Fibroblast of skin of left biceps (primary cell): ENCODE results near the gene DIAPH1.
"Not testable (repeated sequence)": the region's sequence is repeated elsewhere in the genome, so short reads cannot be mapped to it uniquely, and the experiment has no call there.

Experiments used
- DNase-seq, 2 experiments: peaks; one replicate each; pipeline ENCODE4 v3.0.0-alpha.2; 2013; ENCODE audit warnings: low read depth in 2 of 2

The DIAPH1 gene

DNA sequence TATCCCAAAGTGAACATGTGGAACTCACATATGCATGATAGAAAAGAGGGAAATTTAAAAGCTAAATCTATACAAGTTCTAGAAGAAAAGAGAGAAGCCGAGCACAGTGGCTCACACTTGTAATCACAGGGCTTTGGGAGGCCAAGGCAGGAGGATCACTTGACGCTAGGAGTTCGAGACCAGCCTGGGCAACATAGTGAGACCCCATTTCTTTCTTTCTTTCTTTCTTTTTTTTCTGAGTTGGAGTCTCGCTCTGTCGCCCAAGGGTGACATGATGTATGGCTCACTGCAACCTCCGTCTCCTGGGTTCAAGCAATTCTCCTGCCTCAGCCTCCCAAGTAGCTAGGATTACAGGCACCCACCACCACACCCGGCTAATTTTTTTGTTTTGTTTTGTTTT lies 8.9 kb downstream of the DIAPH1 start:
- not testable (repeated sequence) for DNase-seq

DNA sequence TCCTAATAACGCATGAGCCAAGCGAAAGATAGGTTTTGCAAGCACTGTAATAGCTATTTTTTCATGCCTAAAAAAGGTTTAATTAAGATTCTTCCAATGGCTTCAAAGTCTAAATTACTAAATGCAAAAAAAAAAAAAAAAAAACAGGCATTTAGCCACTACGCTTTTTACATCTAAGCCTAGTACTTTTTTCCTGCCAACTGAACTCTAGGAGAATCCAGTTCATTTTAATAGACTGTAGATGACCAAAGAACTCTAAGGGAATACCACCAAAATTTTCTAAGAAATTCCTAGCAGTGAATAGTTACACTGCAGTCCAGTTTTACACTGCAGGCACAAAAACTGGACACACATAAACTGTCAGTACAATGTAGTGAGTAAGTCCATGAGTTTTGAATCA lies 9.8 kb downstream of the DIAPH1 start:
- no peak for DNase-seq

DNA sequence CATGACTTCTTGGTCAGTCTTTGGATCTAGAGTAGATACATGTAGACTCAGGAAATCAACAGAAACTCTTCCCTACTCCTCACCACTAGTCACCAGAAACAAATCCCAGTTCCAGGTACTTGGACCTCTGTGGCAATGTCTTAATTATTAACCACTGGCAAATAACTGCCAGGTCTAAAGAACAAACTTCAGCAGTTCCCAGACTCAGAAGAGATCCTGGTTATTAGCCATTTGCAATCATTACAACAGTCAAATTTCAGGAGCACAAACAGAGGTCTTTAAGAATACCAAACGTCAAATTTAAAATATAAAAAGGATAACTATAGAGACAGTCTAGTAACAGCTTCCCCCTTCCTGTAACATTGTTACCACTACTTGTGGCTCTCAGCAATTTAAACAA lies 10.2 kb downstream of the DIAPH1 start:
- DNase-seq = no peak

DNA sequence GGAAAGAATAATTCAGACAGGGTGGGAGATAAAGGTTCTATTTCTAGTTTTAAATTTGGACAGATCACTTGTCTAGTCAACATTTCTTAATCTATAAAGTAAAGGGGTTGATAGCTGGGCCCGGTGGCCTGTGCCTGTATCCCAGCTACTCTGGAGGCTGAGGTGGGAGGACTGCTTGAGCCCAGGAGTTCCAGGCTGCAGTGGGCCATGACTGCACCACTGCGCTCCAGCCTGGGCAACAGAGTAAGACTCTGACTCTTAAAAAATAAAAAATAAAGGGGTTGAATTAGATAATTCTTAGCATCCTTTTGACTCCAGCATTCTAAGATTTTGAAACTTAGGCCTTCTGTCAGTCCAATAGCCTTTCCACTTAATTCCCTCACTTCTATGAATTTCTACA lies 10.8 kb downstream of the DIAPH1 start:
- DNase-seq = no peak

DNA sequence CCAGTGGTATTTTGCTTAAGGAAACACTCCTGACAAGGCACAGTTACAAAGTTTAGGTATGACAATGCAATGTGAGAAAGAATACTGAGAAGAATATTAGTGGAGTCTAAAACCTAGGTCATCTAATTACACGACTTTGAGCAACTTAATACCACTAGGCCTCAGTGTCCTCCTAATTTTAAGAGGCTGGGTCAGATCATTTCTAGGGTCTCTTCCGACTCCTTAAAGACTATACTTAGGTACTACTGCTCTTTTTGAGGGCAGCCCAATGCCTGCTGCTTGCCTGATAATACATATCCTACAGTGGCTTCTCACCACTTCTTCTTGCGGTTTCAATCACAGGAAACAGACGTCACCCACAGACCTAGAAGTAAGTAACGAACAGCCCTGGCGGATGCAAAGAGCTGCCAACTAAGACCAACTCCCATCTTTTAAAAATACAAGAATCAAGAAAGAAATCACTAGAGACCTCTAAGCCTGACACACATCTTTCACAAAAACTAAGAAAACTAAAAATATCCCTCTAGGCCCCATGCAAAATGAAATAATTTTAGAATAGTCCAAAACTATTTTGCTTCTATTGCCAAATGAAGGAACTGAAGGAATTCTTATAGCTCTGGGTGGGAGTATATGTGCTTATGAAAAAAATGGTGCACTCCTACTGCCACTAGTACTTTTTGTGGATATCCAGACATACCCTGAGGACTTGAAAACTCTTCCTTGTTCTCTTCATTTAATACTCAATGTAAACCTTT lies 13.1 kb downstream of the DIAPH1 start:
- peak in 1 of 2 experiments; percentile 6 for DNase-seq

DNA sequence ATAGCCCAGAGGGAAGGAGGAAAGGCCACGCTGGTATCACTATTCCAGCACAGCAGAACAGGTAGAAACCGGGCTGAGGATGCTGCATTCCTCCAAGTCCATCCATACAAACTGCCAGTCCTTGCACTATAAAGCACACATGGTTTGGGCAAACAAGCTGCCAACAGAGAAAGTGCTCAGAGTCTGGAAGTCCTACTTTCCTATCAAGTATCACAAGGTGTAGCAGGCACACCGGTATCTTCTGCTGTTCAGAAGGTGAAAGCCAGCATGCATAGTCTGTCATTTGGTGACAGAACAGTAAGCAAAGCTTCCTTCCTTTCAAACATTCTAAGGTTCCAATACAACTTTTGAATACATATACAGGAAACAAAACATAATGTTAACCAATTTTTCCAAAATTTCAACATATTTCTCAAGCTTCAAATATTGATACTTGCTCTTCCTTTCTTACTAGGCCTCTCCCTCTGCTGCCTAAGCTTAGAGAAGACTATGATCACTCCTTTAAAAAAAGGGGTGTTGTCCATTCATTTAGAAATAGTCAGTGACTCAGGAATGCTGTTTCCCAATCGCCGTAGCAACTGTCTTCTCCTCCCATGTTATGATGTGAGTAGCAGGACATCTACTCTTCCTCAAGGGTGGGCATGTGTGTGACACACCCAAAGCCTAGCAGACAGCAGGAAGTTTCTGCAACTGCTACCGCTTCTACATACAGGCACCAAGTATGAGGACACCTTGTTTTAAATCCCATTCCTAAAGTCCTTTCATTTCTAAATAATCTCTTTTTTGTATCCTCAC lies 14.7 kb downstream of the DIAPH1 start:
- peak; percentile 74 to 78 for DNase-seq

DNA sequence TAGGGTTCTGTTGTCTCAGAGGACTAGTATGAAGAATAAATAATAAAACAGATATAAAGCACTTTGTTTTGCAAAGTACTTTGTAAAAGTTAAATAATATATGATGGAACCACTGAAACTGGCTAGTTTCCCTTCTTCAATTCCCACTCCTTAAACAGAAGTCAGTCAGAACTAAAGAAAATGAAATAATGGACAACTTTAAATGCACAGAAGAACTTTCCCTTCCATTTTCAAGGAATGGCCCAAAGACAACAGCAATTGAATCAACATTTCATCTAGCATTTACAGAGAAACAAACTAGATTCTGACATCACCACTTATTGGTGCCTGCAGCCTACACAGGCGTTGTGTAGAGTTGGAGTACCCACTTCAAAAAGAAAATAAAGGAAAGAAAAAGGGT lies 16.2 kb downstream of the DIAPH1 start:
- no peak for DNase-seq

DNA sequence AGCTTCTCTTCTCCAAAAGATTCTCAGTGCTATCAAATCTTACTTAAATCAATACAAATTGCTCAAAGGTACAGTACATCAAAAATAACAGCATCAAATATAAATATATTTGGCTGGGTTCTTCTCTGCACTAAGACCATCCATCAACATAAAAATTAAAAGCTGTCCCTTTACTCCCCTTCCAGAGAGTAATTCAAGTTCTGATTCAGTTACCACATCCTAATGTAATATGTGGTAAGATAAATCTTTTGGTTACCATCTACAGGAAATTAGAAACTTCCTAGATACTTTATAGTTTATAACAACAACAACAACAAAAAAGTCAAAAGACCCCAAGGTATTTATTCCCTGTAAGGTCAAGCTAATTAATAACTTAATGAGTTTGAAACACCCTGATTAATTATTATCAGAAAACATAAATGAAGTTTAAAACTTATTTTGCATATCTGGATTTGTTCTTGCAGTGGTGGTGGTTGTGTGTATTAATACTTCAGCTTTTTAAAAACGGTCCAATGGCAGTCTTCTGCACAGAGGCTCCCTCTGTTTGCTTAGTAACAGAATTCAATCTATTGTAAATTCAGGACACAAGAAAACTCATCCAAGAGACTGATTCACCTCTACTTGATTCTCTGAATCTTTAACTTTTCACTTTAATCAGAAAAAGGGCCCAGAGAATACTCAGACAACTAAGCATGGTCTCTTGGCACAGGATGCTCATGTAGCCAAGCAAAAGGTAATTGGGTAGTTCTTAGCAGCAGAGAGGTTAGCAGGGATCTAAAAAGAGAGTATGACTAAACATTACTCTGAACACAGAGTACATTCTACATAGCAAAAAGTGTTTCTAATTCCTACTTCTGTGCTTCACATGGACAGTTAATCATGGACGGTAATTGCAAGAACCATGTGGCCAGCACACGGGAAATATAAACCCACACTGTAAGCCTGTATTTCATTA lies 20.1 kb downstream of the DIAPH1 start:
- peak in 1 of 2 experiments; percentile 7 for DNase-seq

DNA sequence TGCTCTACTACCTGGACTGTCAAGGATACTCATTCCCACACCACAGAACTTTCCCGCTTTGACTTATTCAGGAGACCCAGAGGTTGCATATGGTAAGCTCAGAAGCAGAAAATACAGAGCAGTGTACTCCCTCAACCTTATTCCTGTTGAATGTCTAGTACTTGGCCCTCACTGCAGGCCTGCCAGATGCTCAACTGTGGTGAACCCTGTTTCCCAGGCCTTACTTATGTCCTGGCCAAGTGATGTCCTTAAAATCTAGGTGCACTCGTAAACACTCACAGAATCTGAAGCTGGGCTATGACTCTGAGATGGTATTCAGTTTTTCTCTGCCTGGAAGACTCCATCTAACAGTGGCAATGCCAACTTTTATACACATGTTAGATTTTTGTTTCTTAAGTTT lies 21.0 kb downstream of the DIAPH1 start:
- DNase-seq = no peak

DNA sequence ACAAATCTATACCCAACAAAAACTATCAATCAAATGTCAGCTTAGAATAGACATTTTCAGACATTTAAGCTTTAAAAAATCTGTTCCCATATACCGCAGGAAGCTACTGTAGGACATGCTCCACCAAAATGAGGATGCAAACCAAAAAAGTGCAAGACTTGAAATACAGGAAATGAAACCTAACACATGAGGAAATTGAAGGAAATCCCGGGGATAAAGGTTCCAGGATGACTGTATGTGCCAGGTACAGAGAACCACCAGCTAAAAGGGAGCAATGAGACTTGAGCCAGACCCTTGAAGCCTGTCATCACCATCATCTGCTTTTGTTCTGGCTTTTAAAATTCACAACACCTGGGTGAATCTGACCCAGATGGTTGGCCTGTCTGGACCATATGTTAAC lies 21.4 kb downstream of the DIAPH1 start:
- DNase-seq = no peak

DNA sequence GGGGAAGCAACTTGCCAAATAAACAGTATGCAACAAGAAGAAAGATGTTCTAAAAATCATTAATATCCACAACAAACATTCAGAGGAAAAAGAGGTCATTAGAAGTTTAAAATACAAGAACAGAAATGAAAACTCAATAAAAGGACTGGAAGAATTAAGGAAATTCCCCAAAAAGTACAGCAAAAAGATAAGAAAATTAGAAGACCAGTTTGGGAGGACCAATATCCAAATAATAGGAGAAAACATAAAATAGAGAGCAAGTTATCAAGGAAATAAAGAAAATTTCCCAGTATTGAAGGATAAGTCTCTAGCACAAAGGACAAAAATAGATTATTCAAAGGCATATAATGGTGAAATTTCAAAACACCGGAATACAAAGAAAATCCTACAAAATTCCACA lies 21.9 kb downstream of the DIAPH1 start:
- no peak for DNase-seq

DNA sequence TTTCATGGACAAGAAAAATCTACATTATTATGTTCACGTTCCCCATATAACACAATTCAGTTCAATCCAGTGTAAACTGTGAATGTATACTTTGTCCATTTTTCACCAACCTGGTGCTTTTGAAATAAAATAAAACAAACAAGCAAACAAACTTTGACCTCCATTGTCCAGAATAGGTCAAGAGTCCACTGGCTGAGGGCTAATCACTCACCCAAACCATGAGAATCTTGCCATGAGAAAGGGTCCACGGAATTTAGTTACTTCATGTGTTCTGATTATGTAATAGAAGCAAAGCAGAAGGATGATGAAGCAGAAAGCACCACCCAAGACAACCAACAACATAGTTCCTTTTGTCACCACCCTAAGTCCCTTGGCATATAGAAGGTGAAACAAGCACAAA lies 28.7 kb downstream of the DIAPH1 start:
- no peak for DNase-seq

DNA sequence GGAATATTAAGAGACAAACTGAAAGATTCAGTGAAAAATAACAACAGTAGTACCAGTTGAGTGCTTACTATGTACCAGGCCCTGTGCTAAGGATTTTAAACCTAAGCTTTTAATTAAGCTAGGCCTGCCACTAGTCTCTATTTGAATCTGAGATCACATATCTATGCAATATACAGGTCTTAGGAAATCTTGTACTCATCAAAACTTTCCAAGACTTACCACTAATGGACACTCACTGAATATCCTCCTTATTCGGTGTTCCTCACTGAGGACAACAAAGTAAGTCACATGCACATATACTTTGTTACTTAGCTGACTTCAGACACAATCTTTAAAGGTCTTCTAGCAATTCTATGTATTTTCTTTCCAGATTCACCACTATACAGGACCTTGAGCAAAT lies 32.6 kb downstream of the DIAPH1 start:
- no peak for DNase-seq

DNA sequence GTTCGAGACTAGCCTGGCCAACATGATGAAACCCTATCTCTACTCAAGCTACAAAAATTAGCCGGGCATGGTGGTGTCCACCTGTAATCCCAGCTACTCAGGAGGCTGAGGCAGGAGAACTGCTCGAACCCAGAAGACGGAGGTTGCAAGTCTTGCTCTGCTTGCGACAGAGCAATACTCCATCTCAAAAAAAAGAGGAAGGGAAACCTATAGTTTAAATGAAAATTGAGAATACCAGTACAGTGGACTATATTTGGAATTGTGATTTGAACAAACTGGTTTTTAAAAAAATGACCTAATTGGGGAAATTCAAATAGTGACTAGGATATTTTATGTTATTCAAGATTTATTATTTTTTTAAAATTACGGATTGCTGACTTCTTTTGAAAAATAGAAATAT lies 33.2 kb downstream of the DIAPH1 start:
- DNase-seq = no peak

DNA sequence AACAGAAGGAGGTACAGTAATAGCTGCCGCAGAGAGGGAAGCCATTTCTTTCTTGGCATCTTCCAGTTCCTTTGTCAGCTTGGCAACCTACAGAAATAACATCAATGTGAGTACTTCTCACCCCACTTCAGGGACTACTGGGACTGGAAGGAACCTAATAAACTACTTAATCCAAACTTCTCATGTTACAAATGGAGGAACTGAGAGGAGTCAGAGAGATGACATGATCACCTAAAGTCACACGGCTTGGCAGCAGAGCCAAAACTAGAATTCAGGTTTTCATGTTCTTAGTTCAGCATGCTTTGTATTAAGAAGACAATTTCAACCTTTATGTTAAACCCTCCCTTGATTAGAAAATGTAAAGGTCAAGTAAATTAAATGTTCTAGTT lies 44.7 kb downstream of the DIAPH1 start:
- no peak for DNase-seq

DNA sequence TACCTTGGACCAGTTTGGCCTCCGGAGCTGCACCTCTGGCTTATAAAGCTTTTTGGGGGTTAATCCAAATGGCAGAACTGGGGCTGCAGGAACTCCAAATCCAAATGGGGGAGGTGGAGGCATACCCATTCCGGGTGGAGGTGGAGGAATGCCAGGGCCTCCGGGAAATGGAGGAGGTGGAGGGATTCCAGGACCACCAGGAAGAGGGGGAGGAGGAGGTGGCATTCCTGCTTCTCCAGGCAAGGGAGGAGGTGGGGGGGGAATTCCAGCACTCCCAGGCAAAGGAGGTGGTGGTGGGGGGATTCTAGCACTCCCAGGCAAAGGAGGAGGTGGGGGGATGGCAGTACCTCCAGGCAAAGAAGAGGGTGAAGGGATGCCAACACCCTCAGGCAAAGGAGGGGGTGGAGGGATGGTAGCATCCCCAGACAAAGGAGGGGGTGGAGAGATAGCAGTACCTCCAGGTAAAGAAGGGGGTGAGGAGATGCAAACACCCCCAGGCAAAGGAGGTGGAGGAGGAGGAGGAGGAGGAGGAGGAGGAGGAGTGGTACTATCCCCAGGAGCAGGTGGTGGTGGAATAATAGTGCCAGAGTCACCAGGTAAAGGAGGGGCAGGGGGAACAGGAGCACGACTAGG lies 45.2 kb downstream of the DIAPH1 start:
- DNase-seq = no peak

DNA sequence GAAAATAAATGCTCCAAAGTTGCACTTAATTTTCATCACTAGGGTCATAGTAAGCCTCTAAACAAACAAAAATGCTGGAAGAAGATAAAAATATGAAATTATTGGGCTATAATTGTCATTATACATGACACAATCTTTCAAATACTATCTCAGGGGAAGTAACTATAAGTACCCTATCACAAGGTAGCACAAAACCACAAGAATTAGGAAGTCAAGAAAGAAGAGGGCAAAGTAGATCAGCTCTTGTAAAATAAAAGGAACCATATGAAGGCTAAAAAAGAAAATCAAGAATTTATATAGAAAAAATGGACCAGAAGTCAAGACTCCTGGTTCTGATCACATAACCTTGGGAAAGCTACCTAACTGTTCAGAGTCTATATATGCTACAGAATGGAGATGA lies 48.1 kb downstream of the DIAPH1 start:
- no peak for DNase-seq

DNA sequence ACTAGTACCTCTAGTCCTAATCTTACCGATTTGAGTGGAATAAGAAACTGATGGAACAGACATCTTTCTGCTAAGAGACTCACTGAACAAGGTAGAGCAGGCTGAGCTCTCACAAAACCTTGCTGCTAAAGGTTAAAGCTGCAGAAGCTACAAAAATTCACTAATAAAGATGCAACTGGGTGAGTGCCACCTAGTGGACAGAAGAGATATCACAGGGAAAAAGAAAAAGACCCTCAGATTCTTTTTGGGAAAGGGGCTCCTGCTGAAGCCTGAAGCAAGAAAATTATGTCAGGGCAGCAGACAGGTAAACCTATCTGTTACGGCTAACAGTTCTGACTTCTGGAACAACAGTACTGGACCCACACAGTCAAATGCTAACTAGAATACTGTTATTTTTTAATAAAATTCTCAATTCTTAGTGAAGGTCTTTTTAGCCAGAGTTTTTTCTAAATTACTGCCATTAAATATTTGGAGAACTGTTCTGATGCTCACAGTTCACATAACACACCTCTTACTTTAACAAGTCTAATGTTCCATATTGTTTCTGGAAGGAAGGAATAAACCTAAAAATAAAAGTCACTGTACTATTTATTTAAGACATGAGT lies 51.2 kb downstream of the DIAPH1 start:
- no peak for DNase-seq

DNA sequence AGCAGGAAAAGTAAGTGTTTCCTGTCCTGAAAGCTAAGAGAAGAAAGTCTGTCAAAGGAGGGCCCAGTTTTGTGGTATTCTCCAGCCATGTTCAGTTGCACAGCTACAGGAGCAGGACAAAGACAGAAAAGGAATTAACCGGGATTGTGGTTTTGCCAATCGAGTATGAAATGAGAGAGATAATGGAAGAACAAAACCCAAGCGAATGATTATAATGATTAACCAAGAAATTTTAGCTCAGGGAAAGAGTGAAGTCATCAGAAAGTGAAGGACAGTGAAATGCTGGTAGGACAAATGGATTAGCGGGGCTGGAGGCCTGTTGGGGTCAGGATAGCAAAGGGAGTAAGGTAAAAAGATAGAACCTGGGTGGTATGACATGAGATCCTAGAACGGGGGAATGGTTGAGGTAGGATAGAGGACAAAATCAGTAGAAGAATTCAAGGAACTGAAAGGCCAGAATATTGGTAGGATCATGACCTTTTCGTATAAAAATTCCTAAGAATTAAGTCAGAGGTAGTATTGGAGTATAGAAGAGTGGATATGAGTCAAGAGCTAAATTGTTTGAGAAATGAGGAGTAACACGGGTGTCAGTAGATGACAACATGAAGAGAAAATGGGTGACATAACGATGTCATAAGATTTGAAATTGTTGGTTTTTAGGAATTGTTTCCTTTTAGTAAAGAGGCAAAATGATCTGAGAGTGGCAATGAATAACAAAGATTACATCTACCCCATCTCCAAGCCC lies 52.8 kb downstream of the DIAPH1 start:
- no peak for DNase-seq

DNA sequence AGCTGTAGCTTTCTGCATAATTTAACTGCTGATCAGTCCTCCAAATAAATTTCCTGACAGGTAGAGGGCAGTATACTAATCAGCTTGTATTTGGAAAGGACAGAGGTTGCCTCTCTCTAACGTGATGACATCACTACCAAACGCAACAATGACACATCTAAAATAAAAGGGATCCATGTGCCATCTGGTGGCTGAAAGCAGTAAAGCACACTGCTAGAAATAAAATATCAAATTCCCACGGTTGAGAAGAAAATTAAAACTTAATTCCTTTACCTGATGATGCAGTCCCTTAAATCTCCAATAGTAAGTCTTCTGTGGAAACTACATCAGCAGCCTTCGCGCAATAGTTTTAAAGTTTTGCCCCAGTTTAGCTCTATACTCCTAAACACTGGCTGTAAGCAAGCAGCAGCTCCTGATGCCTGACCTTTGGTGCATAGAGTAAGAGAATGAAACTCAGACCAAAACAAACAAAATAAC lies 54.5 kb downstream of the DIAPH1 start:
- peak; percentile 89 to 92 for DNase-seq
